Placental pericyte (primary cell): Measurements from ENCODE around the gene PCYT2. TPM values are rescaled to one million over a fixed set of nuclear protein-coding genes. Genes with fewer than 3 reads are reported as not detected.

ENCODE experiments used
- total RNA-seq: library from RNA; depleted of rRNA; stranded (reverse); fragments of >200 nt; gene quantifications from 2 replicates; pipeline ENCODE4 v1.2.3, GENCODE V29; 2012

PCYT2 gene
- 48.7 and 78.1 TPM in 2 replicates for total RNA-seq

DNA sequence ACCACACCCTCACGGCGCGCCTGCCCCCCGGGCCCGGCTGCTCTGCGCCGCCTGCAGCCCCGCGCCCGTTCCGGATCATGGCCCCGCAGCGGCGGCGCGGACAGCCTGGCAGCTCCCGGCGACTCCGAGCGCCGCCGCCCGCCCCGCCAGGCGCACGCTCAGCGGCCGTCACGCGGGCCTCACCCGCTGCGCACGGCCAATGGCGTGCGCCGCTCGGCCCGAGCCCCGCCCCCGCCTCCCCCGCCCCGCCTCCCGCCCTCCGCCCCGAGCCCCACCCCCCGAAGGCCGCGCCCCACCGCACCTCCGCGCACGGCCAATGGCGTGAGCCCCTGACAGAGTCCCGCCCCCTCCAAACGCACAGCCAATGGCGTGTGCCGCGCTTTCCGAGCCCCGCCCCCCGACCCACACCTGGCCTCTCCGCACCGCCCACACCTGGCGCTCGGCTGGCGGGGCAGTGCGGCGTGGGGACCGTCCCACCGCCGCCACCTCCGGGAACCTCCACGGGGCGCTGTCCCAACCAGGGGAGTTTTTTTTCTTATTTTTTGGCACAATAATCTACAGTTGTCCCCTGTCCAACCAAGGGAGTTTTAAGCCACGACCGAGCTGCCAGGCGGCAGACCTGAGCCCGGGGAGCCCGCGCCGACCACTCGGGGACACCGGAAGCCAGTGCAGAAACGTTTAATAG is at the start of gene PCYT2:
Gene PCYT2 (minus strand): TSS at position 123 of the 685 bp plus-strand sequence. CDS start 44 bp downstream, at position 79.

DNA sequence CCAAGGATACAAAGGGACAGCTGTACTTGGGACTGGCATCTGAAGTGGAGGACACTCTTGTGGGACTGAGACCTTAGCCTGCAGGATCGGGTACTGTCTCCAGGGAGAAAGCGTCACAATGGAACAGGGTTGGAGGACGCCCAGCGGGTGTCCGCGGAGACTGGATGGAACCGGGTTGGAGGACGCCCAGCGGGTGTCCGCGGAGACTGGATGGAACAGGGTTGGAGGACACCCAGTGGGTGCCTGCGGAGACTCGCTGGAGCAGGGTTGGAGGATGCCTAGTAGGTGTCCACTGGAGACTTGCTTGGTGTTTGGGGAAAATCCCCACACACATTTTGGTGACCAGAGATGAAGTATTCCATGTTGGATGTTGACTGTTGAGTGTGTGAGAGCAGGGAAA is 36.0 kb upstream of the PCYT2 start, which contains the start of gene MYADML2:
Gene MYADML2 (minus strand): TSS at position 45 of the 400 bp plus-strand sequence. CDS start 5,492 bp downstream, outside the sequence.

DNA sequence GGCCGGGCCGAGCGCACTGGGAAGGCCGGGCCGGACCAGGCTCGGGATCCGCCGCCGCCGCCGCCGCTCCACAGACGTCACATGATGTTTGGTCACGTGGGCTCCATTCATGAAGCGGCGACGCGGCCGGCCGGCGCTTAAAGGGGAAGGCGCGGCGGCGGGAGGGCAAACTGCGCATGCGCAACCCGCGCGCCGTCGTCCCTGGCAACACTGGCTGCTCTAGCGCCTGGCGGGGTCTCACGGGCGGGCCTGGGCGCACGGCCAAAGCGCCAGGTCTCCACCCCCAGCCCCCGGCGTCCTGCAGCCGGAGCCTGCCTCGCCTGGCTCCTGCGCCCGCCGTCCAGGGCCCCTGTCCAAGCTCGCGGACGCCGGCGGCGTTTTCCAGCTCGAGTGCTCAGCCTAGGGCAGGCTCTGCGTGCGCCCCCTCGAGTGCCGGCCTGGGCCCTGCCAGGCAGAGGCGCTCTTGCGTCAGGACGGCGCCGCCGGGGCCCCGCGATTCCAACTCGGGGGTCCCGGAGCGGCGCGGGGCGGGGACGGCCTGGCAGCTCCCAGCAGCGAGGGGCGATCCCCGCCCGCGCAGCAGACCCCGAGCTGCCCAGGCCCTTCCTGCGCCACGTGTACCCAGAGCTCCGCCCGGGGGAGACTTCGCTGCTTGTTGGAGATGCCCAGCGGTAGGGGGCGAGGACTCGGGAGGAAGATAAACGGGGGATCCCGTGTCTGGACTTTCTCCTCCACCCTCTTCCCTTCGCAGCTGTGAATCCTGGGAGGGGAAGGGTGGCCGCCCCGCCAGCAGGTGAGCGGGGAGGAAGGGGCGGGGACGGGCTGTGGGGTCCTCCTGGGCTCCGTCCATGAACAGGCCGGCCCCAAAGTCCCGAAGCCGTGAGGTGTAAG is 16.7 kb upstream of the PCYT2 start, which contains the start of gene MAFG:
Gene MAFG (minus strand): TSS at position 83 of the 891 bp plus-strand sequence. CDS start 4,550 bp downstream, outside the sequence.

DNA sequence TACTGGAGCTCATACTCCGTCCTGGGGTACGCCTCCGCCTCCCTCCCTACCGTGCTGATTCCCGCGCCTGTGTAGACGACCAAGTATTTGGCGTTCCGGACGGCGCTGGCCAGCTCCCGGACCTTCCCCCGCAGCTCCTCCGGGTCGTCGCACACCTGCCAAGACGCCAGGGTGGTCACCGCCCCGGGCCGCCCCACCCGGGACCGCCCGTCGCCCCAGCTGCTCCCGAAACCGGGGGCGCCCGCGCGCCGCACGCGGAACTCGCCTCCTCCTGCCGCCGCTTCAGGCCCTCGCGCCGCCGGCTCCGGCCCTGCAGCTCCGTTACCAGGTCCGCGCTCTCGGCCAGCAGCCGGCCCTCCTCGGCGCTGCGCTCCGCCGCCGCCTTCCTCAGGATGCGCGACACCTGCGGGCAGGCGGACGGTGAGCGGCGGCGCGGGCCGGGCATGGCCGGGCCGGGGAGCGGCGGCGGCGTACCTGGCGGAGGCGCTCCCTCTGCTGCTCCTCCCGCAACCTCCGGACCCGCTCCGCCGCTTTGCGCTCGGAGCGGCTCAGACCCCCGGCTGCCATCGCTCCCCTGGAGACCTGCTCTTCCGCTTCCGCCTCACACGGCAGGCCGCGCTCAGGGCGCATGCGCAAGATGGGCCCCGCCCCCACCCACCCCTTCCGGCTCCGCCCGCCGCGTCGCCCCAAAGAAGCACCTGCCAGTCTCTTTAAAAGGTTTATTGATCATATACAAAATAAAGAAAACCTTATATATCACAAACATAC is 6.5 kb upstream of the PCYT2 start, which contains the start of gene SIRT7:
Gene SIRT7 (minus strand): TSS at position 612 of the 768 bp plus-strand sequence. CDS start 45 bp downstream, at position 567.

DNA sequence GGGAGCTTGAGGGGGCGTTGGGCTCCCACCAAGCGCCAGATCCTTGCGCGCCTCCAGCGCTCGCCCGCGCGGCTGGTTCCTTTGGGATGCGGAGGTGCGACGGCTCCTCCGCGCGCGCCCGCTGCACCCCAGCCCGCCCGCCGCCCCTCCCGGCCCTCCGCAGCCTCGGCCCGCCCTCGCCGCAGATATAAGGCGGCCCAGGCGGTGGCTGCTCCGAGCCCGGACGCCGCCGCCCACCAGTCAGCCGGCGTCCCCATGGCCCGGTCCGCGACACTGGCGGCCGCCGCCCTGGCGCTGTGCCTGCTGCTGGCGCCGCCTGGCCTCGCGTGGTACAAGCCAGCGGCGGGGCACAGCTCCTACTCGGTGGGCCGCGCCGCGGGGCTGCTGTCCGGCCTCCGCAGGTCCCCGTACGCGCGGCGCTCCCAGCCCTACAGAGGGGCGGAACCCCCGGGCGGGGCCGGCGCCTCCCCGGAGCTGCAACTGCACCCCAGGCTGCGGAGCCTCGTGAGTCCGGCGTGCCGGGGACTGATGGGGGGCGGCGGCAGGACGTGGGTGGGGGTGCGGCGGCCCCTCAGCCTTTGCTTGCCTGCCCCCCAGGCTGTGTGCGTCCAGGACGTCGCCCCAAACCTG is 9.1 kb downstream of the PCYT2 start, which contains the start of gene NPB:
Gene NPB (plus strand): TSS at position 216 of the 630 bp plus-strand sequence. CDS start 40 bp downstream, at position 256.

DNA sequence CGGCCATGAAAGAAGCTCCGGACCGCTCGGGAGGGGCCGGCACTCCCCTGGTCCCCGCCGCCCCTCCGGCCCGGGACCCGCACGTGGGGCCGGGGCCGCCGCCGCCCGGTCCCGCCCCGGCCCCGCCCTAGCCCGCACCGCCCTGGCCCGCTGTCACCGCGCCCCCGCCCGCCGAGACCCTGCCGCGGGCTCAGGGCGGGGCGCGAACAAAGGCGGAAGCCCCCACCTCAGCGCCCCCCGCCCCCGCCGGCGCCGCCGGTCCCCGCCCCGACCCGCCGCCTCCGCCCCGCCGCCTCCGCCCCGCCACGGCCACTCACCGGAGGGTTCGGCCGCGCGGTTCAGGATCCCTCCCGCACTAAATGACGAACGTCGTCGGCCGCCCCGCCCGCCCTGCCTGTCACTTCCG is 40.2 kb downstream of the PCYT2 start, which contains the start of gene ARHGDIA:
Gene ARHGDIA (minus strand): TSS at position 357 of the 406 bp plus-strand sequence. CDS start 1,407 bp downstream, outside the sequence.

DNA sequence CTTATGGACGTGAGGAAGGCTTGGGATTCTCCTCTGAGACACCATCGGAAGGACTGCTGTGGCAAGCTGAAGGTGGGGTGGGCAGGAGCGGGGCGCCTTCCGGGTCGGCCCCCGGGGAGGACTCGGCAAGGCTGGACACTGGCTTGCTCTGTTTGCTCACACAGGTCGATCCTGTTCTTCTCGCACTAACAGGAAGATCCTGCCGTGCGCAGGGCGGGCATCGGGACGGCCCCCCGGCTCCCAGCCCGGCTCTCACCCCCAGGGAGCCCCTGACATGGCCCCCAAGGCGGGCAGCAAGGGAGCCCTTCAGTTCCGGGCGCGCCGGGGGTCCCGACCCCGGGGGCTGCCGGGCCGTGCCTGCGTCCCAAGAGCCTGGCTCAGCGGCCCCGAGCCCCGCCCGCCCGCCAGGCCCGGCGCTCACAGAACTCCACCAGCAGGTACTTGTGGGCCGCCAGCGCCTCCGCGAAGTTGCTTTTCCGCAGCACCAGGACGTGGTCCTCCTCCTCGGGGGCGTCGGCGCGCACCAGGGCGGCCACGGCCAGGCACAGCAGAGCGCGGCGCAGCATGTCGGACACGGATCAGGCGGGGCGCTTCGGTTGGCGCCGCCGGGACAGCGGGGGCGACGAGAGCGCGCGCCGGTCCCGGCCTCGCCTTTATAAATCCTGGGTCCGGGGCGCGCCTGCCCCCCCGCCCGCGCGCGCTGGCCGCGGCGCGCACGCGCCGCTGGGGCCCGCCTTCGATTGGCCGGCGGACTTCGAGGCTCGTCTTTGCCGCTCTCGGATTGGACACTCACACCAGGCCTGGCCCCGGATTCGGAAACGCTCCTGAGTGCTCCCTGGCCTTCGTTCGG is 51.1 kb downstream of the PCYT2 start, which contains the start of gene P4HB:
Gene P4HB (minus strand): TSS at position 630 of the 850 bp plus-strand sequence. CDS start 64 bp downstream, at position 566.

Other genes starting within 250 kb of the PCYT2 start
- gene OXLD1, start 244.8 kb downstream of the PCYT2 start, total RNA-seq: 21.4 and 22.9 TPM in 2 replicates
- 8.5 and 8.7 TPM in 2 replicates for gene CCDC137, start 244.7 kb downstream of the PCYT2 start, total RNA-seq
- gene ARL16, start 227.6 kb downstream of the PCYT2 start, total RNA-seq: 20.1 and 33.8 TPM in 2 replicates
- gene HGS, start 227.4 kb downstream of the PCYT2 start, total RNA-seq: 124 and 173 TPM in 2 replicates
- gene MRPL12, start 208.0 kb downstream of the PCYT2 start, total RNA-seq: 14.4 and 23.9 TPM in 2 replicates
- gene SLC25A10, start 199.1 kb downstream of the PCYT2 start, total RNA-seq: 4.2 and 29.5 TPM in 2 replicates
- gene GCGR, start 107.2 kb downstream of the PCYT2 start, total RNA-seq: not detected in 2 replicates
- 82.0 and 100 TPM in 2 replicates for gene MCRIP1, start 78.1 kb downstream of the PCYT2 start, total RNA-seq
- gene PPP1R27, start 76.3 kb downstream of the PCYT2 start, total RNA-seq: not detected in 2 replicates
- gene P4HB, start 50.9 kb downstream of the PCYT2 start, total RNA-seq: 1,222 and 4,245 TPM in 2 replicates
- gene ARHGDIA, start 40.1 kb downstream of the PCYT2 start, total RNA-seq: 139 and 275 TPM in 2 replicates
- 94.3 and 166 TPM in 2 replicates for gene ALYREF, start 19.8 kb downstream of the PCYT2 start, total RNA-seq
- 102 and 118 TPM in 2 replicates for gene ANAPC11, start 19.7 kb downstream of the PCYT2 start, total RNA-seq
- under 0.01 and 0.66 TPM in 2 replicates for gene NPB, start 9.2 kb downstream of the PCYT2 start, total RNA-seq
- 23.9 and 26.7 TPM in 2 replicates for gene SIRT7, start 6.8 kb upstream of the PCYT2 start, total RNA-seq
- 31.6 and 48.1 TPM in 2 replicates for gene MAFG, start 16.3 kb upstream of the PCYT2 start, total RNA-seq
- gene PYCR1, start 25.9 kb upstream of the PCYT2 start, total RNA-seq: 99.9 and 225 TPM in 2 replicates
- gene MYADML2, start 35.8 kb upstream of the PCYT2 start, total RNA-seq: not detected in 2 replicates
- gene NOTUM, start 49.8 kb upstream of the PCYT2 start, total RNA-seq: 0.29 and 0.66 TPM in 2 replicates
- gene ASPSCR1, start 66.2 kb upstream of the PCYT2 start, total RNA-seq: 31.4 and 38.1 TPM in 2 replicates
- 22.5 and 48.7 TPM in 2 replicates for gene CENPX, start 111.5 kb upstream of the PCYT2 start, total RNA-seq
- 14.9 and 30.1 TPM in 2 replicates for gene LRRC45, start 111.9 kb upstream of the PCYT2 start, total RNA-seq
- 7.9 and 9.2 TPM in 2 replicates for gene RAC3, start 120.3 kb upstream of the PCYT2 start, total RNA-seq
- 32.2 and 43.5 TPM in 2 replicates for gene DCXR, start 126.3 kb upstream of the PCYT2 start, total RNA-seq
- gene RFNG, start 140.4 kb upstream of the PCYT2 start, total RNA-seq: 44.1 and 76.8 TPM in 2 replicates
- gene GPS1, start 140.5 kb upstream of the PCYT2 start, total RNA-seq: 110 and 187 TPM in 2 replicates
- gene DUS1L, start 154.4 kb upstream of the PCYT2 start, total RNA-seq: 74.6 and 105 TPM in 2 replicates
- 165 and 359 TPM in 2 replicates for gene FASN, start 186.8 kb upstream of the PCYT2 start, total RNA-seq